ENCODE data around the gene CD48.

The CD48 gene

GRCh38 chr1:160750608-160751007 lies 39.0 kb upstream of the CD48 start:
- H3K9me3 ChIP-seq (ENCODE audit: control insufficient read depth in 2 of 2, low read length in 2 of 2): peaks cover 0 to 2% of the 10 kb centered on the region in 2 donors
- no peak overlapping the region for H3K4me3 ChIP-seq (ENCODE audit: low read length in 2 of 2)
- no peak overlapping the region for H3K27ac ChIP-seq (ENCODE audit: low read length)
- no peaks in the 10 kb centered on the region for H3K36me3 ChIP-seq (ENCODE audit: control insufficient read depth in 2 of 2, insufficient read depth in 2 of 2, low read length in 2 of 2)
- H3K4me1 ChIP-seq (ENCODE audit: control insufficient read depth, insufficient read depth, low read length): no peaks in the 10 kb centered on the region
- no peak overlapping the region for H3K9ac ChIP-seq (ENCODE audit: low read length in 2 of 2)
- H3K27me3 ChIP-seq (ENCODE audit: control insufficient read depth in 1 of 2, insufficient read depth in 2 of 2, low read length in 2 of 2): peaks cover 0 to 2% of the 10 kb centered on the region in 2 donors

- H3K9me3 ChIP-seq (ENCODE audit: control insufficient read depth in 2 of 2, low read length in 2 of 2): peaks cover 0 to 2% of the 10 kb centered on the region in 2 donors
- H3K27me3 ChIP-seq (ENCODE audit: control insufficient read depth in 1 of 2, insufficient read depth in 2 of 2, low read length in 2 of 2): peaks cover 0 to 2% of the 10 kb centered on the region in 2 donors
- H3K4me1 ChIP-seq (ENCODE audit: control insufficient read depth, insufficient read depth, low read length): no peaks in the 10 kb centered on the region
- H3K36me3 ChIP-seq (ENCODE audit: control insufficient read depth in 2 of 2, insufficient read depth in 2 of 2, low read length in 2 of 2): no peaks in the 10 kb centered on the region
- H3K9ac ChIP-seq (ENCODE audit: low read length in 2 of 2): no peak overlapping the region
- no peak overlapping the region for H3K4me3 ChIP-seq (ENCODE audit: low read length in 2 of 2)
- H3K27ac ChIP-seq (ENCODE audit: low read length): no peak overlapping the region
These were observed 37.3 kb upstream of the CD48 start for GRCh38 chr1:160748878-160749269.

GRCh38 chr1:160748181-160748877 lies 36.7 kb upstream of the CD48 start:
- Histone ChIP-seq H3K4me3 (ENCODE audit: low read length in 2 of 2) (no peak overlapping the region), H3K27me3 (ENCODE audit: control insufficient read depth in 1 of 2, insufficient read depth in 2 of 2, low read length in 2 of 2) (peaks cover 0 to 3% of the 10 kb centered on the region in 2 donors), H3K27ac (ENCODE audit: low read length) (no peak overlapping the region), H3K9me3 (ENCODE audit: control insufficient read depth in 2 of 2, low read length in 2 of 2) (peaks cover 0 to 2% of the 10 kb centered on the region in 2 donors), H3K9ac (ENCODE audit: low read length in 2 of 2) (no peak overlapping the region), H3K4me1 (ENCODE audit: control insufficient read depth, insufficient read depth, low read length) (no peaks in the 10 kb centered on the region), H3K36me3 (ENCODE audit: control insufficient read depth in 2 of 2, insufficient read depth in 2 of 2, low read length in 2 of 2) (no peaks in the 10 kb centered on the region)

GRCh38 chr1:160747717-160748116 lies 36.1 kb upstream of the CD48 start:
- Histone ChIP-seq H3K36me3 (ENCODE audit: control insufficient read depth in 2 of 2, insufficient read depth in 2 of 2, low read length in 2 of 2) (no peaks in the 10 kb centered on the region), H3K9me3 (ENCODE audit: control insufficient read depth in 2 of 2, low read length in 2 of 2) (peaks cover 0 to 2% of the 10 kb centered on the region in 2 donors), H3K27me3 (ENCODE audit: control insufficient read depth in 1 of 2, insufficient read depth in 2 of 2, low read length in 2 of 2) (peaks cover 0 to 5% of the 10 kb centered on the region in 2 donors), H3K4me1 (ENCODE audit: control insufficient read depth, insufficient read depth, low read length) (no peaks in the 10 kb centered on the region), H3K9ac (ENCODE audit: low read length in 2 of 2) (no peak overlapping the region), H3K27ac (ENCODE audit: low read length) (no peak overlapping the region), H3K4me3 (ENCODE audit: low read length in 2 of 2) (no peak overlapping the region)

- Histone ChIP-seq H3K9me3 (ENCODE audit: control insufficient read depth in 2 of 2, low read length in 2 of 2) (peaks cover 0 to 2% of the 10 kb centered on the region in 2 donors), H3K27ac (ENCODE audit: low read length) (no peak overlapping the region), H3K9ac (ENCODE audit: low read length in 2 of 2) (no peak overlapping the region), H3K4me1 (ENCODE audit: control insufficient read depth, insufficient read depth, low read length) (no peaks in the 10 kb centered on the region), H3K27me3 (ENCODE audit: control insufficient read depth in 1 of 2, insufficient read depth in 2 of 2, low read length in 2 of 2) (peaks cover 0 to 6% of the 10 kb centered on the region in 2 donors), H3K4me3 (ENCODE audit: low read length in 2 of 2) (no peak overlapping the region), H3K36me3 (ENCODE audit: control insufficient read depth in 2 of 2, insufficient read depth in 2 of 2, low read length in 2 of 2) (no peaks in the 10 kb centered on the region)
These were observed 35.3 kb upstream of the CD48 start for GRCh38 chr1:160746836-160747500.

GRCh38 chr1:160745551-160745950 lies 33.9 kb upstream of the CD48 start:
- no peaks in the 10 kb centered on the region for H3K4me1 ChIP-seq (ENCODE audit: control insufficient read depth, insufficient read depth, low read length)
- no peak overlapping the region for H3K9ac ChIP-seq (ENCODE audit: low read length in 2 of 2)
- no peaks in the 10 kb centered on the region for H3K36me3 ChIP-seq (ENCODE audit: control insufficient read depth in 2 of 2, insufficient read depth in 2 of 2, low read length in 2 of 2)
- H3K4me3 ChIP-seq (ENCODE audit: low read length in 2 of 2): no peak overlapping the region
- H3K9me3 ChIP-seq (ENCODE audit: control insufficient read depth in 2 of 2, low read length in 2 of 2): peaks cover 0 to 2% of the 10 kb centered on the region in 2 donors
- no peak overlapping the region for H3K27ac ChIP-seq (ENCODE audit: low read length)
- H3K27me3 ChIP-seq (ENCODE audit: control insufficient read depth in 1 of 2, insufficient read depth in 2 of 2, low read length in 2 of 2): peaks cover 0 to 7% of the 10 kb centered on the region in 2 donors

GRCh38 chr1:160744852-160745520 lies 33.4 kb upstream of the CD48 start:
- H3K27ac ChIP-seq (ENCODE audit: low read length): no peak overlapping the region
- H3K4me3 ChIP-seq (ENCODE audit: low read length in 2 of 2): no peak overlapping the region
- H3K4me1 ChIP-seq (ENCODE audit: control insufficient read depth, insufficient read depth, low read length): no peaks in the 10 kb centered on the region
- H3K36me3 ChIP-seq (ENCODE audit: control insufficient read depth in 2 of 2, insufficient read depth in 2 of 2, low read length in 2 of 2): no peaks in the 10 kb centered on the region
- peaks cover 0 to 7% of the 10 kb centered on the region in 2 donors for H3K27me3 ChIP-seq (ENCODE audit: control insufficient read depth in 1 of 2, insufficient read depth in 2 of 2, low read length in 2 of 2)
- no peaks in the 10 kb centered on the region for H3K9me3 ChIP-seq (ENCODE audit: control insufficient read depth in 2 of 2, low read length in 2 of 2)
- no peak overlapping the region for H3K9ac ChIP-seq (ENCODE audit: low read length in 2 of 2)

GRCh38 chr1:160744199-160744851 lies 32.7 kb upstream of the CD48 start:
- Histone ChIP-seq H3K9ac (ENCODE audit: low read length in 2 of 2) (no peak overlapping the region), H3K27me3 (ENCODE audit: control insufficient read depth in 1 of 2, insufficient read depth in 2 of 2, low read length in 2 of 2) (peaks cover 0 to 7% of the 10 kb centered on the region in 2 donors), H3K27ac (ENCODE audit: low read length) (no peak overlapping the region), H3K4me3 (ENCODE audit: low read length in 2 of 2) (no peak overlapping the region), H3K9me3 (ENCODE audit: control insufficient read depth in 2 of 2, low read length in 2 of 2) (no peaks in the 10 kb centered on the region), H3K36me3 (ENCODE audit: control insufficient read depth in 2 of 2, insufficient read depth in 2 of 2, low read length in 2 of 2) (no peaks in the 10 kb centered on the region), H3K4me1 (ENCODE audit: control insufficient read depth, insufficient read depth, low read length) (no peaks in the 10 kb centered on the region)

- Histone ChIP-seq H3K4me3 (ENCODE audit: low read length in 2 of 2) (no peak overlapping the region), H3K27ac (ENCODE audit: low read length) (no peak overlapping the region), H3K9me3 (ENCODE audit: control insufficient read depth in 2 of 2, low read length in 2 of 2) (no peaks in the 10 kb centered on the region), H3K27me3 (ENCODE audit: control insufficient read depth in 1 of 2, insufficient read depth in 2 of 2, low read length in 2 of 2) (peaks cover 0 to 7% of the 10 kb centered on the region in 2 donors), H3K9ac (ENCODE audit: low read length in 2 of 2) (no peak overlapping the region), H3K36me3 (ENCODE audit: control insufficient read depth in 2 of 2, insufficient read depth in 2 of 2, low read length in 2 of 2) (no peaks in the 10 kb centered on the region), H3K4me1 (ENCODE audit: control insufficient read depth, insufficient read depth, low read length) (no peaks in the 10 kb centered on the region)
These were observed 31.6 kb upstream of the CD48 start for GRCh38 chr1:160743266-160743665.

GRCh38 chr1:160742428-160743127 lies 31.0 kb upstream of the CD48 start:
- H3K4me1 ChIP-seq (ENCODE audit: control insufficient read depth, insufficient read depth, low read length): no peaks in the 10 kb centered on the region
- H3K4me3 ChIP-seq (ENCODE audit: low read length in 2 of 2): no peak overlapping the region

More at GRCh38 chr1:160742428-160743127, 31.0 kb upstream of the CD48 start:
- Histone ChIP-seq H3K36me3 (ENCODE audit: control insufficient read depth in 2 of 2, insufficient read depth in 2 of 2, low read length in 2 of 2) (no peaks in the 10 kb centered on the region), H3K9me3 (ENCODE audit: control insufficient read depth in 2 of 2, low read length in 2 of 2) (no peaks in the 10 kb centered on the region), H3K27ac (ENCODE audit: low read length) (no peak overlapping the region), H3K27me3 (ENCODE audit: control insufficient read depth in 1 of 2, insufficient read depth in 2 of 2, low read length in 2 of 2) (peaks cover 0 to 7% of the 10 kb centered on the region in 2 donors), H3K9ac (ENCODE audit: low read length in 2 of 2) (no peak overlapping the region)

Data from stomach smooth muscle (tissue), 2 donors.